Measurements from ENCODE around the gene JOSD1.

Gene JOSD1

GRCh38 chr22:38674888-38675287 is 25.9 kb downstream of the JOSD1 start:
- Histone ChIP-seq H3K27me3 (ENCODE audit: insufficient read depth, low read length, poor library complexity) (no peaks in the 10 kb centered on the region), H3K4ac (ENCODE audit: low read depth, low read length) (no peak overlapping the region), H4K8ac (ENCODE audit: low read depth, low read length) (no peak overlapping the region), H3K79me1 (ENCODE audit: low read length) (no peaks in the 10 kb centered on the region), H3K79me2 (ENCODE audit: control insufficient read depth, insufficient read depth, low read length) (no peaks in the 10 kb centered on the region), H4K5ac (ENCODE audit: low read length) (no peak overlapping the region), H3K23ac (ENCODE audit: low read length) (no peak overlapping the region), H2BK15ac (replicated peaks; ENCODE audit: low read depth) (no peak overlapping the region), H2BK120ac (ENCODE audit: low read depth, low read length) (no peak overlapping the region), H2BK5ac (ENCODE audit: low read length) (no peak overlapping the region), H3K27ac (ENCODE audit: low read depth, low read length) (no peak overlapping the region), H3K56ac (ENCODE audit: low read length) (no peak overlapping the region), H3K4me1 (ENCODE audit: control insufficient read depth, low read depth, low read length) (no peaks in the 10 kb centered on the region), H3K4me2 (ENCODE audit: low read length) (no peak overlapping the region), H3K36me3 (ENCODE audit: control insufficient read depth, insufficient read depth, low read length) (peaks cover 4% of the 10 kb centered on the region), H2AK5ac (ENCODE audit: low read length) (no peak overlapping the region), H3K18ac (ENCODE audit: low read length) (no peak overlapping the region), H3K9ac (ENCODE audit: low read length) (no peak overlapping the region), H3K4me3 (ENCODE audit: low read length) (no peak overlapping the region)
- no peak for DNase-seq
- WGBS (ENCODE audit: extremely low coverage, insufficient coverage, low lambda C conversion rate): no CpG with 5 or more reads among the region's 5 CpGs

- peaks cover 2% of the 10 kb centered on the region for H3K79me1 ChIP-seq (ENCODE audit: low read length)
- H3K4me1 ChIP-seq (ENCODE audit: control insufficient read depth, low read depth, low read length): no peaks in the 10 kb centered on the region
- no CpG with 5 or more reads among the region's 16 CpGs for WGBS (ENCODE audit: extremely low coverage, insufficient coverage, low lambda C conversion rate)
- H3K27ac ChIP-seq (ENCODE audit: low read depth, low read length): no peak overlapping the region
- H3K9ac ChIP-seq (ENCODE audit: low read length): peak overlapping the region; percentile 86
- no peak overlapping the region for H2BK120ac ChIP-seq (ENCODE audit: low read depth, low read length)
- H2BK5ac ChIP-seq (ENCODE audit: low read length): no peak overlapping the region
- peak overlapping the region; percentile 95 for H3K56ac ChIP-seq (ENCODE audit: low read length)
- no peak overlapping the region for H2AK5ac ChIP-seq (ENCODE audit: low read length)
- H3K4ac ChIP-seq (ENCODE audit: low read depth, low read length): no peak overlapping the region
- no peak overlapping the region for H3K23ac ChIP-seq (ENCODE audit: low read length)
- no peaks in the 10 kb centered on the region for H3K79me2 ChIP-seq (ENCODE audit: control insufficient read depth, insufficient read depth, low read length)
- no peak overlapping the region for H4K5ac ChIP-seq (ENCODE audit: low read length)
- H3K36me3 ChIP-seq (ENCODE audit: control insufficient read depth, insufficient read depth, low read length): no peaks in the 10 kb centered on the region
- H3K27me3 ChIP-seq (ENCODE audit: insufficient read depth, low read length, poor library complexity): no peaks in the 10 kb centered on the region
- no peak overlapping the region for H2BK15ac ChIP-seq (replicated peaks; ENCODE audit: low read depth)
- H3K4me2 ChIP-seq (ENCODE audit: low read length): peak overlapping the region; percentile 88
- H4K8ac ChIP-seq (ENCODE audit: low read depth, low read length): no peak overlapping the region
- H3K18ac ChIP-seq (ENCODE audit: low read length): no peak overlapping the region
- H3K4me3 ChIP-seq (ENCODE audit: low read length): peak overlapping the region; percentile 90
- DNase-seq: peak; percentile 51
These were observed 43.5 kb downstream of the JOSD1 start for GRCh38 chr22:38657045-38657909.

- Histone ChIP-seq H3K27ac (ENCODE audit: low read depth, low read length) (peak within 1 kb of the TSS; percentile 32), H3K4ac (ENCODE audit: low read depth, low read length) (no peak within 1 kb of the TSS), H3K79me2 (ENCODE audit: control insufficient read depth, insufficient read depth, low read length) (no peaks in the 10 kb centered on the region), H2BK5ac (ENCODE audit: low read length) (peak within 1 kb of the TSS; percentile 93), H3K9ac (ENCODE audit: low read length) (peak within 1 kb of the TSS; percentile 86), H2AK5ac (ENCODE audit: low read length) (no peak within 1 kb of the TSS), H3K27me3 (ENCODE audit: insufficient read depth, low read length, poor library complexity) (no peaks in the 10 kb centered on the region), H3K36me3 (ENCODE audit: control insufficient read depth, insufficient read depth, low read length) (no peaks in the 10 kb centered on the region), H3K56ac (ENCODE audit: low read length) (peak within 1 kb of the TSS; percentile 95), H3K79me1 (ENCODE audit: low read length) (peaks cover 2% of the 10 kb centered on the region), H2BK15ac (replicated peaks; ENCODE audit: low read depth) (no peak within 1 kb of the TSS), H3K4me2 (ENCODE audit: low read length) (peak within 1 kb of the TSS; percentile 88), H2BK120ac (ENCODE audit: low read depth, low read length) (no peak within 1 kb of the TSS), H3K18ac (ENCODE audit: low read length) (peak within 1 kb of the TSS; percentile 52), H3K4me1 (ENCODE audit: control insufficient read depth, low read depth, low read length) (no peaks in the 10 kb centered on the region), H3K23ac (ENCODE audit: low read length) (no peak within 1 kb of the TSS), H4K5ac (ENCODE audit: low read length) (no peak within 1 kb of the TSS), H3K4me3 (ENCODE audit: low read length) (peak within 1 kb of the TSS; percentile 90), H4K8ac (ENCODE audit: low read depth, low read length) (no peak within 1 kb of the TSS)
- DNase-seq: peak; percentile 97
- no CpG with 5 or more reads among the region's 66 CpGs for WGBS (ENCODE audit: extremely low coverage, insufficient coverage, low lambda C conversion rate)
These were observed 44.3 kb downstream of the JOSD1 start, which contains the start of the genes CBY1 and FAM227A for GRCh38 chr22:38656256-38657044. Gene CBY1, plus strand, starts transcription at chr22:38656638. Its CDS starts 11,417 bp downstream, at chr22:38668055. Gene FAM227A, minus strand, starts transcription at chr22:38656392. Its CDS starts 6,224 bp downstream, at chr22:38650168.

- Histone ChIP-seq H3K4me3 (ENCODE audit: low read length) (peak overlapping the region; percentile 67), H3K4ac (ENCODE audit: low read depth, low read length) (no peak overlapping the region), H2AK5ac (ENCODE audit: low read length) (no peak overlapping the region), H3K18ac (ENCODE audit: low read length) (no peak overlapping the region), H2BK120ac (ENCODE audit: low read depth, low read length) (no peak overlapping the region), H3K79me1 (ENCODE audit: low read length) (peaks cover 2% of the 10 kb centered on the region), H2BK15ac (replicated peaks; ENCODE audit: low read depth) (no peak overlapping the region), H3K4me1 (ENCODE audit: control insufficient read depth, low read depth, low read length) (no peaks in the 10 kb centered on the region), H3K4me2 (ENCODE audit: low read length) (peak overlapping the region; percentile 6), H3K56ac (ENCODE audit: low read length) (peak overlapping the region; percentile 31), H2BK5ac (ENCODE audit: low read length) (no peak overlapping the region), H3K79me2 (ENCODE audit: control insufficient read depth, insufficient read depth, low read length) (no peaks in the 10 kb centered on the region), H3K23ac (ENCODE audit: low read length) (no peak overlapping the region), H4K8ac (ENCODE audit: low read depth, low read length) (no peak overlapping the region), H3K27me3 (ENCODE audit: insufficient read depth, low read length, poor library complexity) (no peaks in the 10 kb centered on the region), H3K27ac (ENCODE audit: low read depth, low read length) (no peak overlapping the region), H3K9ac (ENCODE audit: low read length) (peak overlapping the region; percentile 42), H4K5ac (ENCODE audit: low read length) (no peak overlapping the region), H3K36me3 (ENCODE audit: control insufficient read depth, insufficient read depth, low read length) (no peaks in the 10 kb centered on the region)
- no peak for DNase-seq
- WGBS (ENCODE audit: extremely low coverage, insufficient coverage, low lambda C conversion rate): no CpG with 5 or more reads among the region's 22 CpGs
These were observed 45.1 kb downstream of the JOSD1 start for GRCh38 chr22:38655519-38656255.

- H3K27me3 ChIP-seq (ENCODE audit: insufficient read depth, low read length, poor library complexity): no peaks in the 10 kb centered on the region
- DNase-seq: no peak
- H4K5ac ChIP-seq (ENCODE audit: low read length): no peak overlapping the region
- WGBS (ENCODE audit: extremely low coverage, insufficient coverage, low lambda C conversion rate): no CpG with 5 or more reads among the region's 8 CpGs
- H3K18ac ChIP-seq (ENCODE audit: low read length): no peak overlapping the region
- H2BK15ac ChIP-seq (replicated peaks; ENCODE audit: low read depth): no peak overlapping the region
- H3K4me3 ChIP-seq (ENCODE audit: low read length): no peak overlapping the region
- no peak overlapping the region for H3K27ac ChIP-seq (ENCODE audit: low read depth, low read length)
- no peak overlapping the region for H3K4ac ChIP-seq (ENCODE audit: low read depth, low read length)
- H3K23ac ChIP-seq (ENCODE audit: low read length): no peak overlapping the region
- no peak overlapping the region for H3K56ac ChIP-seq (ENCODE audit: low read length)
- H4K8ac ChIP-seq (ENCODE audit: low read depth, low read length): no peak overlapping the region
- H3K79me2 ChIP-seq (ENCODE audit: control insufficient read depth, insufficient read depth, low read length): no peaks in the 10 kb centered on the region
- H3K4me2 ChIP-seq (ENCODE audit: low read length): no peak overlapping the region
- no peaks in the 10 kb centered on the region for H3K4me1 ChIP-seq (ENCODE audit: control insufficient read depth, low read depth, low read length)
- H2BK120ac ChIP-seq (ENCODE audit: low read depth, low read length): no peak overlapping the region
- no peak overlapping the region for H3K9ac ChIP-seq (ENCODE audit: low read length)
- no peak overlapping the region for H2BK5ac ChIP-seq (ENCODE audit: low read length)
- peaks cover 2% of the 10 kb centered on the region for H3K79me1 ChIP-seq (ENCODE audit: low read length)
- no peak overlapping the region for H2AK5ac ChIP-seq (ENCODE audit: low read length)
- no peaks in the 10 kb centered on the region for H3K36me3 ChIP-seq (ENCODE audit: control insufficient read depth, insufficient read depth, low read length)
These were observed 47.0 kb downstream of the JOSD1 start for GRCh38 chr22:38653741-38654140.
